IPS DF 19.7 (cell line): ENCODE measurements around the gene ZNF618.

ENCODE experiments used
- DNase-seq: peaks from one replicate; pipeline ENCODE4 v3.0.0-alpha.2; 2013; ENCODE audit warnings: low read depth, low spot score

Gene ZNF618

DNA sequence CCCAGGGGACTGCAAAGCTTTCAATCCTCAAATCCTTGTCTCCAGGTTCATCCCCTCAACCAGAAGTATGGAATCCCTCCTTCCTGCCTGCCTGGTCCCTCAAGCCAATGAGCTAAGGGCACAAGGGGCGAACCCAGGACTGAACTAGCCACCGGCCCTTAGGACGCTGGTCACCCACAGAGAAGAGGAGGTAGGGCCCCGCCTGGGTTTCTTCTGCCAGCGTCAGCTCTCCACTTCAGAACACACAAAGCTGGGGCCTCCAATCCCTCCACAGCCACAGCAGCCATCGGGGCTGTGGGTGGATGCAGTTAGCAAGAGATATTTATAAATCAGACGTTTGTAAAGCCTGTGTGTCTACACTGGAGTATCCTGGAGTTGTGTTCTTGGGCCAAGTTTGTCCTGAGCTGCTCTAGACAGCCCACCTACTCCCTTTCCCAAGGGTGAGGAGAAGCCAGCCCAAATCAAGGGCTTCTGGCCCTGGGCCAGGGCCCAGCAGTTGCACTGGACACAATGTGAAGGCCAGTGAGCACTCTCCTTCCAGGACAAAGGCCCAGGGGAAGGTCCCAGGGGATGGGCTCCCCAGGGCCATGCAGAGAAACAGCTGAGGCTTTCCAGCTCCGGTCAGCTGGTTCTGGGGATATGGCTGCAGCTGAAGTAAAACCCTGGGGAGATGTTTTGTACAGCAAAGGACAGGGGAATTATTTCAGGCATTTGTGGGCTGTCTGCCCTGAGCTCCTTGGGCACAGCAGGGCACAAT lies 183.1 kb downstream of the ZNF618 start:
- no peak for DNase-seq

DNA sequence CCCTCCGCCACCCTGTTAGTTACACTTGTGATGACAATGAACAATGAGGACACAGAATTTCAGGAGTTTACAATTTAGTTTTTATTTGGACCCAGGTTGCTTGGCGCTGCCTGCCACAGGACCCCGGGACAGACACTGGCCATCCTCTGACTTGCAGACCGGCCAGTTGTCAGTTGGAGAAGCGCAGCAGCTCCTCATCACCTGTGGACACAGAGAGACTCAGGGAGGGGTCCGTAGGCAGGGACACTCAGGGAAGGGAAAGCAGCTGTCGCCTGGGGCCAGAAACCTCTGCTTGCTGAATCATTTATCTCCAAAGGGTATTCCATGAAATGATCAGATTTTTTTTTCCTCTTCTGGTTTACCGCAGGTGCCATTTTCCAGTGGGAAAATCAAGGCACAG lies 184.0 kb downstream of the ZNF618 start:
- DNase-seq, result no peak

- no peak for DNase-seq
Measured at GRCh38 chr9:114060711-114061110, 184.6 kb downstream of the ZNF618 start.

DNA sequence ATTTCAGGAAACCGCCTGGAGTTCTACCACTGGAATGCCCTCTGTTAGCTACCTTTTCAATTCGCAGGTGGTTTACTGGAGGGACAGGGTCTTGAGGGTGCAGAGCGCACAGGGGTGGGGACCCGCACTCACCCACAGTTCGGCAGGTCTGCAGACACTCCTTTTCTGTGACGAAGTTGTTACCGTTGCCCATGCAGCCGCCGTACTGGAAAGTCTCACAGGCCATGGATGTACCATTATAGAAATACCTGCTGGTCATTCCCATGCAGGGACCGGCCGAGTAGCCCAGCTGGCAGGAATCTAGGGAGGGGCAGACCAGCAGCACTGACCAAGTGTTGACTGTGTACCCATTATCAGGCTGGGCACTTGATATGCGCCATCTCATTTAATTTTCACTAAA lies 185.2 kb downstream of the ZNF618 start:
- no peak for DNase-seq

DNA sequence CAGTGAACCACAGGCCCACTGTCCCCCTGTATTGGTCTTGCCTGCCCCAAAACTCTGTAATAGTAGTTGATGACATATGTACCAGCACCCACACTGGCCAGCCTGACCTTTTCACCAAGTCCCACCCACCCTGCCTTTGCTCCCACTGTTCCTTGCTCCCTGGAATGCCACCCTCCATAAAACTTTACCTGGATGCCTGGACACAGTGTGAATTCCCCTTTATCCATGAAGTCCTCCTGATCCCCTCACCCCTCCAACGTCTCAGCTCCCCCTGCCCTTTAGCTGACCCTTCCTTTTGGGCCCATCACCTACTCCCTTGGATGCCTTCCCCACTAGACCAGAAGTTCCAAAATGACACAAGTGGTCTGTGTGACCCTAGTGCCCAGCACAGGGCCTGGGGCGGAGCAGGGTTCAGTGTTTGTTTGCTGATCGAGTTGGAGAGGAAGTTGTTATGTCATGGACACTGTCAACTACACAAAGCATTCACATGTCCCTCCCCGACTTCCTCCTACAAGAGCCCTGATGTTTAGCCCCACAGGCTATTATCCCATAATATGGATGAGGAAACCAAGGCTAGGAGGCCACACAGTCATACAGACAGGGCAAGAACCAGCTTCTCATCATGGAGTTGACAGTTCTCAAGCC lies 185.8 kb downstream of the ZNF618 start:
- no peak for DNase-seq

GRCh38 chr9:114065304-114065703 lies 189.2 kb downstream of the ZNF618 start:
- no peak for DNase-seq

DNA sequence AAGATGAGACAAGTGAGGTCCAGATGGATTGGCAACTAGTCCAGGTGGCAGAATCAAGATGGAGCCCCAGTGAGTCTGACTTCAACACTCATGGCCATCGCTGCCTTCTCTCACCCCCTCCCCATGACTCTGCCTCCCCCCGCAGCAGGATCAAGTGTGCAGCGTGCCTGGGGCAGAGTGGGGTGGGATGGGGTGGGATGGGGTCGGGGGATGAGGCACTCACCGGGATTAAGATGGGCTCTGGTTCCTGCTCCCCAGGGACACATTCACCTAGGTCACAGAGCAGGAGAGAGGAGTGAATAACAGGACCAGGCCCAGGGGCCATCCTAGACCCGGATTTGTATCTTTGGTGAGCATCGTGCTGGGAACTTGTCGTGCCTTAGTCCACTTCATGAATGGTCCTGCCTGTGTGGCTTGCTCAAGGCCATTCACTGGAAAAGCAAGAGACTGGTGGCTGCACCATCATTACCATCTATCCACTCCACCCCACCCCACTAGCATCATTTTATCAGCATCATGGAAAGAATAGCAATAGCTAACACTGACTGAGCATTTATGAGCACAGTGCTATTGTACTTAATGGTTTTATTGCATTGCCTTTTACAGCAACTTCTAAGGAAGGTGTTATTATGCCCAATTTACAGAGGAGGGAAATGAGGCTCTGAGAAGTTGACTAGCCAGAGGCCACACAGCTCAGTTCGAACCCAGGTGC lies 193.5 kb downstream of the ZNF618 start:
- DNase-seq, result no peak

- no peak for DNase-seq
Measured at GRCh38 chr9:114070188-114071103, 194.3 kb downstream of the ZNF618 start.

DNA sequence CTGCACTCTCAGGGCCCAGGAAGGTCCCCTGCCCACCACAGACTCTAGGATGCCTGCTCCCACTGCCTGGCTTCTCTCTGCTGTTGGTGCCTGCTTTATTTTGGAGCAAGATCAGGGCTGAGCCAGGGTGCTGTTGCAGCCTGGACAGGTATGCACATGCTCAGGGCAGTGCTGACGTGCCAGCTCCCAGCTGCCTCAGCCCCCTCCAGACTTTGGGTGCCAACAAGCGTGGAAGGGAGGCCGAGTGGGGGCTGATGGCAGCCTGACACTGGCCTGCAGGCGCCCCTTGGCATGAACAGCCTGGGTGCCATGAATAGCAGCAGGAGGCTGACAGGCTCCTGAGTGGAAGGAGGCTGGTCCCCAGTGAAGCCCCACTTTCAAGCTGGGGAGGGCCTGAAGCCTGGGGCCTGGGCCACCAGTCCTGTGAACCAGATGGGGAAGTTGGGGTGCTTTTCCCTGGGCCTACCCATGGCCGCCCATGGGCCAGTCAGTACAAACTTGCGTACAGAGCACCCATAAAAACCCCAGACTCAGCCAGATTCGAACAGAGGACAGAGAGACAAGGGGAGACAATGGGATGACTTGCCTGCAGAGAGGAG lies 195.2 kb downstream of the ZNF618 start:
- no peak for DNase-seq

DNA sequence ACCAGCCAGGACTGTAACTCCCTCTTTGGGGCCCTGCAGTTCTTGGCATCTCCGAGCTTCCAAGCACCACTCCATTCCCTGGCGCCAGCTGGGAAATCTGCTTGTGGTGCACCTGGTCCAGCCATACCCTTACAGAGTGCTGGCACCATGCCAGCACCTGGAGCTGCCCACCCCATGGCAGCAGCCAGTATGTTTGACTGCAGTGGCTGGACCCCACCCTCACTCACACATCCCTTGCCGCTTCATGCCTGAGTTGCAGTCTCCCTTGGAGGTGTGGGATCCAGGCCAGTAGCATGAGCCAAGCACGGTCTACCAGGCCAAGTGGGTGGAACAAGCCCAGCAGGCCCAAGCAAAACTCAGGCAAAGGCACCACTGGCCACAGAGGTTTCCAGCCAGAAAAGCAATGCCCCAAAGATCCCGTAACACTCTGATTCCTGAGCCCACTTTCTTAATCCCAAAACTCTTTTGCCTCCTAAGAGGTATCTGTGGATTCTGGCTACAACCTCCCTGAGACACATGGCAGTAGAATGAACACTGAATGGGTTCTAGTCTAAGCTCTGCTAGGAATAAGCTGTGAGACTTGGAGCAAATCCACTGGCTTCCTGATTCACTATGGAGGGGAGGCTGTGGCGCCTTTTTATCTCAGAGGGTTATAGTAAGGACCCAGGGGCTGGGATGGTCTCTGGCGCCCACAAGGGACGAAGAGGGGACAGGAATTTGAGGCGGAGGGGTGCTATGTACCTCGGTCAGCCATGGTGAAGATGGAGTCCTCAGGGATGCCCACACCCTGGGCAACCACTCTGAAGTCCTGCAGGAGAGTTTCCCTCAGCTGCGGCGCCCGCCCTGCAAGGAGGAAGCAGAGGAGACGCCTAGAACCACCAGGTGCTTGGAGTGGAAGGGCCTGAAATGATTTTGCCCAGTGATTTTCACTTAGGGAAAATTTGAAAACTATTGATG lies 196.4 kb downstream of the ZNF618 start:
- no peak for DNase-seq

GRCh38 chr9:114075602-114076001 lies 199.5 kb downstream of the ZNF618 start:
- no peak for DNase-seq

GRCh38 chr9:114076237-114077161 lies 200.4 kb downstream of the ZNF618 start:
- DNase-seq, result no peak

- DNase-seq, result no peak
Measured at GRCh38 chr9:114077162-114077837, 201.2 kb downstream of the ZNF618 start.

- DNase-seq, result no peak
Measured at GRCh38 chr9:114078021-114078780, 202.1 kb downstream of the ZNF618 start, which contains the start of gene AMBP. TSS of gene AMBP (minus strand) at chr9:114078300. CDS start at chr9:114078209, 91 bp downstream.

- DNase-seq, result no peak
Measured at GRCh38 chr9:114078781-114079156, 202.7 kb downstream of the ZNF618 start.

- no peak for DNase-seq
Measured at GRCh38 chr9:114080195-114080772, 204.2 kb downstream of the ZNF618 start.

DNA sequence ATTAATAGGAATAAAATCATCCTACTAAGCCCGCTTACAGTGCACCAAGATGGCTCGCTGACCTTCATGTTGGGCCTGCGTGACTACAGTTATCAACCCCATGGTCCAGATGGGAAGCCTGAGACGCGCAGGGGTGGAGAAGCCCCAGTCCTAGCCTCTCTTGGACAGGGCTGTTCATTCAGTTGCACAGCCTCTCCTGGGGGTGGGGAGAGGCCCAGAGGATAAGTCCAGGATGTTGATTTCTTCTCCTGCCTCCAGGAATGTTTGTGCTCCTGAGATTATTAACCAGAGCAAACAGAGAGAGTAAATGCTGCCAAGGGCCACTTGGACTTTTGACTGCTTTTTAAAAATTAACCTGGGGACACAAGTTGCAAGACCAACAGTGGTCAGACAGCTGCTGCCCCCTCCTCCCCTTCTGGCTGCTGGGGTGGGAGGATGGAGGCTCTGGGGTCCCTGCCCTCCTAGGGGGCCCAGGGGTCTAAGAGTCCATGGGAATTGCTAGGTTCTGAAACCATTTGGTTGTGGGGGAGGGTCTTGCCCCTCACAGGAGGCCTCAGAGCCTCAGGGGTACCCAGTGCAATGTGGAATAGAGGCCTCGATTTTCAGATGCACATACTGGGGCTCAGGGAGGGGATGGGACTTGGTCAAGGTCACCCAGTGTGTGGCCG lies 204.8 kb downstream of the ZNF618 start:
- no peak for DNase-seq
